ENCODE measurements around the gene LIAS. TPM values are rescaled to one million over a fixed set of nuclear protein-coding genes. Genes with fewer than 3 reads are reported as not detected.
A peak's percentile ranks its signal among the peaks of the same experiment; 100 is the strongest.
"Not testable (repeated sequence)": the region's sequence is repeated elsewhere in the genome, so short reads cannot be mapped to it uniquely, and the experiment has no call there.

The LIAS gene
- total RNA-seq, 1 experiment from 2014 or later, result 8.3 TPM

- Histone ChIP-seq H3K9me3 (ENCODE audit: low read length) (no peaks in the 10 kb centered on the region), H3K4me2 (ENCODE audit: low read length) (no peak overlapping the region), H3K27ac (ENCODE audit: low read length) (no peak overlapping the region), H3F3A (ENCODE audit: low read length, unreplicated experiment) (no peaks in the 10 kb centered on the region), H3K9me2 (replicated peaks; ENCODE audit: low read length) (no peaks in the 10 kb centered on the region), H3K36me3 (ENCODE audit: low read depth, low read length) (peaks cover 18% of the 10 kb centered on the region), H3K27me3 (ENCODE audit: low read length) (no peaks in the 10 kb centered on the region), H3K9ac (ENCODE audit: low read length) (no peak overlapping the region), H4K20me1 (ENCODE audit: low read length) (no peaks in the 10 kb centered on the region), H2AFZ (ENCODE audit: low read length) (no peak overlapping the region), H3K4me3 (ENCODE audit: low read length) (no peak overlapping the region), H3K4me1 (ENCODE audit: insufficient read depth, low read length) (peaks cover 15% of the 10 kb centered on the region), H3K79me2 (ENCODE audit: low read length) (no peaks in the 10 kb centered on the region)
- no peak for ATAC-seq
- ChIA-PET CTCF (no interaction called here), POLR2A (ENCODE audit: unreplicated experiment) (no interaction called here)
- no peak for TF ChIP-seq EZH2phosphoT487 (IDR thresholded peaks at IDR 0.05; ENCODE audit: borderline replicate concordance, low read length)
- no peak for TF ChIP-seq CTCF (conservative IDR thresholded peaks at IDR 0.05; ENCODE audit: low read depth, low read length)
- no peak for TF ChIP-seq EZH2 (IDR thresholded peaks at IDR 0.05; ENCODE audit: low read length, unreplicated experiment)
- no peak for DNase-seq
- no TSS peak for BruUV-seq (replicated peaks)
- intact Hi-C loops (cut with micrococcal nuclease), result no loop called here
Measured at GRCh38 chr4:39497909-39498726, 39.3 kb downstream of the LIAS start.

GRCh38 chr4:39498727-39499020 is 39.8 kb downstream of the LIAS start:
- ATAC-seq, result no peak
- ChIA-PET CTCF (interaction anchor here (0.6 kb wide), 1 partner anchor 159 kb away, joined by 3 read pairs; no protein-coding TSS in a partner anchor), POLR2A (ENCODE audit: unreplicated experiment) (no interaction called here)
- H3K27ac ChIP-seq (ENCODE audit: low read length), result no peak overlapping the region
- H3K4me1 ChIP-seq (ENCODE audit: insufficient read depth, low read length), result peaks cover 15% of the 10 kb centered on the region
- no peak overlapping the region for H3K4me3 ChIP-seq (ENCODE audit: low read length)
- H4K20me1 ChIP-seq (ENCODE audit: low read length), result no peaks in the 10 kb centered on the region
- TF ChIP-seq EZH2 (IDR thresholded peaks at IDR 0.05; ENCODE audit: low read length, unreplicated experiment), result no peak
- no peak for TF ChIP-seq EZH2phosphoT487 (IDR thresholded peaks at IDR 0.05; ENCODE audit: borderline replicate concordance, low read length)
- no peak for TF ChIP-seq CTCF (conservative IDR thresholded peaks at IDR 0.05; ENCODE audit: low read depth, low read length)
- DNase-seq, result no peak
- no peaks in the 10 kb centered on the region for H3K9me2 ChIP-seq (replicated peaks; ENCODE audit: low read length)
- peaks cover 24% of the 10 kb centered on the region for H3K36me3 ChIP-seq (ENCODE audit: low read depth, low read length)
- H3K27me3 ChIP-seq (ENCODE audit: low read length), result no peaks in the 10 kb centered on the region
- no peaks in the 10 kb centered on the region for H3K79me2 ChIP-seq (ENCODE audit: low read length)
- no peaks in the 10 kb centered on the region for H3F3A ChIP-seq (ENCODE audit: low read length, unreplicated experiment)
- H3K9me3 ChIP-seq (ENCODE audit: low read length), result no peaks in the 10 kb centered on the region
- no TSS peak for BruUV-seq (replicated peaks)
- H3K9ac ChIP-seq (ENCODE audit: low read length), result no peak overlapping the region
- intact Hi-C loops (cut with micrococcal nuclease), result no loop called here
- H3K4me2 ChIP-seq (ENCODE audit: low read length), result no peak overlapping the region
- H2AFZ ChIP-seq (ENCODE audit: low read length), result no peak overlapping the region

- Histone ChIP-seq H2AFZ (ENCODE audit: low read length) (no peak overlapping the region), H3K9ac (ENCODE audit: low read length) (no peak overlapping the region), H3K27me3 (ENCODE audit: low read length) (no peaks in the 10 kb centered on the region), H3F3A (ENCODE audit: low read length, unreplicated experiment) (no peaks in the 10 kb centered on the region), H3K4me3 (ENCODE audit: low read length) (no peak overlapping the region), H3K4me2 (ENCODE audit: low read length) (peak overlapping the region; percentile 13; the same call in 1 of the 2 replicates), H3K27ac (ENCODE audit: low read length) (peak overlapping the region; percentile 27; the same call in 1 of the 2 replicates), H3K4me1 (ENCODE audit: insufficient read depth, low read length) (peaks cover 5% of the 10 kb centered on the region; the same call in 1 of the 2 replicates), H3K9me2 (replicated peaks; ENCODE audit: low read length) (no peaks in the 10 kb centered on the region), H3K36me3 (ENCODE audit: low read depth, low read length) (peaks cover 41% of the 10 kb centered on the region), H4K20me1 (ENCODE audit: low read length) (no peaks in the 10 kb centered on the region), H3K9me3 (ENCODE audit: low read length) (no peaks in the 10 kb centered on the region), H3K79me2 (ENCODE audit: low read length) (no peaks in the 10 kb centered on the region)
- ATAC-seq (peak; percentile 57), DNase-seq (peak; percentile 49)
- BruUV-seq (replicated peaks), result no TSS peak
- CTCF ChIA-PET, result no interaction called here
- TF ChIP-seq EZH2 (IDR thresholded peaks at IDR 0.05; ENCODE audit: low read length, unreplicated experiment) (no peak), CTCF (conservative IDR thresholded peaks at IDR 0.05; ENCODE audit: low read depth, low read length) (no peak), EZH2phosphoT487 (IDR thresholded peaks at IDR 0.05; ENCODE audit: borderline replicate concordance, low read length) (no peak)
- intact Hi-C loops (cut with micrococcal nuclease), result no loop called here
- POLR2A ChIA-PET (ENCODE audit: unreplicated experiment), result no interaction called here
Measured at GRCh38 chr4:39502019-39502663, 43.3 kb downstream of the LIAS start.

GRCh38 chr4:39502664-39503035 is 43.8 kb downstream of the LIAS start:
- intact Hi-C loops (cut with micrococcal nuclease); H4K20me1 ChIP-seq (ENCODE audit: low read length); H3K9me3 ChIP-seq (ENCODE audit: low read length); H2AFZ ChIP-seq (ENCODE audit: low read length); DNase-seq; H3K9ac ChIP-seq (ENCODE audit: low read length); ATAC-seq; H3K79me2 ChIP-seq (ENCODE audit: low read length); BruUV-seq (replicated peaks); H3K4me2 ChIP-seq (ENCODE audit: low read length); H3K4me1 ChIP-seq (ENCODE audit: insufficient read depth, low read length); H3K27me3 ChIP-seq (ENCODE audit: low read length); H3F3A ChIP-seq (ENCODE audit: low read length, unreplicated experiment); POLR2A ChIA-PET (ENCODE audit: unreplicated experiment); CTCF ChIA-PET; H3K9me2 ChIP-seq (replicated peaks; ENCODE audit: low read length); H3K4me3 ChIP-seq (ENCODE audit: low read length): not testable (repeated sequence)
- Histone ChIP-seq H3K27ac (ENCODE audit: low read length) (peak overlapping the region; percentile 25; the same call in 1 of the 2 replicates), H3K36me3 (ENCODE audit: low read depth, low read length) (peaks cover 46% of the 10 kb centered on the region)
